Right renal pelvis (tissue), 4 donors: ENCODE data around the gene ZBTB14. TPM values are rescaled to one million over a fixed set of nuclear protein-coding genes. Genes with fewer than 3 reads are reported as not detected.

Experiments used
- DNase-seq, 4 donors: peaks; one replicate each; pipeline ENCODE4 v3.0.0-alpha.2; 2013; ENCODE audit warnings: low read depth in 4 of 4, low spot score in 3 of 4, missing footprints in 1 of 4
- polyA plus RNA-seq, 4 donors: library from polyadenylated mRNA; unstranded; fragments of 120-200 nt; gene quantifications; one replicate each; pipeline ENCODE4 v1.2.1, GENCODE V29; 2013; ENCODE audit not compliant: insufficient read length in 4 of 4

ZBTB14 gene
- polyA plus RNA-seq, 4 donors = 20.3 to 28.0 (median 25.9) TPM

DNA sequence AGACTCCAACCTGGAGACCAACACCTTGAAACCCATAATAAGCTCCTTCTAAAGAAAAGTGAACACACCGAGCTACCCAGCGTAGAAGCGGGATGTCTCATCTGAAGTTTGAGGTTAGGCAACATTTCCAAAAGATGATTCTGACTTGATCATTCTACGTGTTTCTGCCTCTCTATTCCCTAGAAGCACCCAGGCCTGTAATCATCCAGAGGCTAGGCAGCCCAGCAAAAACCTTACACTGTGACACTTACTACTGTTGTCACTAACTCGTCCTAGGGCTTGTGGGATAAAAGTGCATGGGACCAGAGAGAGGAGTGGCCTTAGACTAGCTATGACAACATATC lies 1.4 kb downstream of the ZBTB14 start:
- DNase-seq = no peak

DNA sequence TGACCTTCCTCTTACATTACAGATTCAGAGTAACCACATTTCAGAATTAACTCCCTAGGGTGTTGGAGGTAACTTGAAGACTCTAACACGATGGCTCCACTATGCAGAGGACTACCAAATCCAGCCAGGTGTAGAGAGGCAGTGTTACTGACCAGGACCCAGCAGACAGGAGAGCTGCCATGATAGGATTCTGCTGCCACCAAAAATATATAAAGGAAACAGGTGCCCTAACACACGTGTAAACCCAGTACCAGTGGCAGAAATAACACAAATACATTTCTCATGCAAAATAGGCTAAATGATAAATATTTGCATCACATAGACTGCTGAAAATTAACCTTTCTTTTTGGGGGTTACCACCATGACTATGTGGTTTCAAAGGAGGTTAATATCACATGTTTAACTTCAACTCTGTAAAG lies 7.0 kb downstream of the ZBTB14 start:
- DNase-seq = no peak

- no peak for DNase-seq
Measured at GRCh38 chr18:5287854-5288253, 7.7 kb downstream of the ZBTB14 start.

DNA sequence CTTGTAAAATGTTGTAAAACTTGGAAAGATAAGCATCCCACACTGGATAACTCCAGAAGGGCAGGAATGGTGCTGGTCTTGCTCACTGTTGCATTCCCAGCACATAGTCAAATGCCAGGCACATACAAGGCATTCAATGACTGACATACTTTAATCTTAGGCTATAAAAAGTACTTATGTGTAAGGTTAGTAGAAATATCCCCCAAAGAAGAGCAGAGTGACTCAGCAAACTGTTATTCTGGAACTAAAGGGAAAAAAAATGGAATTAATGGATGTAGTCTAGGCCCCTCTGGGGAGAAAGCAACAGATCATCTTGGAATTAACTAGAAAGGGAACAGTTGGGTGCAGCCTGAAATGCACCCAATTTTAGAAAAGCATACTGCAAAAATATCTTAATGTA lies 9.0 kb downstream of the ZBTB14 start:
- DNase-seq = no peak

GRCh38 chr18:5285326-5285725 lies 10.2 kb downstream of the ZBTB14 start:
- no peak for DNase-seq

GRCh38 chr18:5284808-5285207 lies 10.7 kb downstream of the ZBTB14 start:
- DNase-seq = no peak

- no peak for DNase-seq
Measured at GRCh38 chr18:5282770-5283169, 12.8 kb downstream of the ZBTB14 start.

DNA sequence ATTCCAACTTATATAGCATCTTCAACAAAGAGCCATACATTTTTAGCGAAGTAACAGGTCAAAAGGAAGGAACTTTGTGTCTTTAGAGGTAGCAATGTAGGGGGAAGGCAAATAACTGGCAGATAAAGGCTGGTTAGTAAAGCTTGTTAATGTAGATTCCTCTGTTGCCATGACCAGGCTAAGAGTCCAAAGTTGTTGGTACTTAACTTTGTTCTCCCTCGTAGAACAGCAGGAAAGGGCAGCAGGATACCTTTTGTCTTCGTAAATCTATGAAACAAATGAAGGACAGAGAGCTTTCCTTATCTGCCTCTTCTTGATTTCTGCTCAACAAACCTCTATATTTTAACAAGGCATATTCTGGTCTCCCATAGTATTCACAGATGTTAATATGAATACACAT lies 18.6 kb downstream of the ZBTB14 start:
- DNase-seq = no peak

DNA sequence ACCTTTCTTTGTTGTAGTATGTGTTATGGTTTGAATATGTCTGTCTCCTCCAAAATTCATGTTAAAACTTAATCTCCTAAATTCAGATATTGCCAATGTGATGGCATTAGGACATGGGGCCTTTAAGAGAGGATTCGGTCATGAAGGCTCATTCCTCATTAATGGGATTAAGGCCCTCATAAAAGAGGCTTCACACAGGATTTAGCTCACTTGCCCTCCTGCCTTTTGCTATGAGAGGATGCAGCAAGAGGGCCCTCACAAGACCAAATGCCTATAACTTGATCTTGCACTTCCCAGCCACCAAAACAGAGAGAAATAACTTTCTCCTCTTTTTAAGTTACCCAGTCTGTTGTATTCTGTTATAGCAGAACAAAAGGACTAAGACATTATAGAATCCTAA lies 19.7 kb downstream of the ZBTB14 start:
- no peak for DNase-seq

GRCh38 chr18:5268874-5269273 lies 26.7 kb downstream of the ZBTB14 start:
- no peak for DNase-seq

DNA sequence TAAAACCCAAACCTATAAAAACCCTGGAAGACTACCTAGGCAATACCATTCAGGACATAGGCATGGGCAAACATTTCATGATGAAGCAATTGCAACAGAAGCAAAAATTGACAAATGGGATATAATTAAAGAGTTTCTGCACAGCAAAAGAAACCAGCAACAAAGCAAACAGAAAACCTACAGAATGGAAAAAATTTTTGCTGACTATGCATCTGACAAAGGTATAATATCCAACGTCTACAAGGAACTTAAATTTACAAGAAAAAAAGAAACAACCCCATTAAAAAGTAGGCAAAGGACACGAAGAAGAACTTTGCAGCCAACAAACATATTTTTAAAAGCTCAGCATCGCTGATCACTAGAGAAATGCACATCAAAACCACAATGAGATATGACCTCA lies 28.8 kb downstream of the ZBTB14 start:
- no peak for DNase-seq

DNA sequence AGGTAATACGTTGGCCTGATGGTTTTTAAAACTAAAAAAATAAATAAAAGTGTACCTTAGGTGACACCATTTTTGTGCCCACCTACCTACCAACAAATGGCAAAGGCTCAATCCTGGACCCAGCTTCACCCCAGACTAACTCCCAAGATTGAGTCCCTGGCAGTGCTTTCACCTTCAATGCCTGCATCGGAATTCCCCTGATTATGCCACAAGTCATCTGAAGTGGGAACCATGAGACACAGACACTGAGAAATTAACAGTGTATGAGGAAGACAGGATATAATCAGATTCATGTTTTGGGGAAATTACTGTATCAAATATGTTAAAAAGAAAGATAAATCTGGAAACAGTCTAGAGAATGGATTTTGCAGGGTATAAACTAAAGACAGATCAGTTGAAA lies 41.6 kb downstream of the ZBTB14 start:
- no peak for DNase-seq

GRCh38 chr18:5251117-5251516 lies 44.4 kb downstream of the ZBTB14 start:
- no peak for DNase-seq

- DNase-seq = no peak
Measured at GRCh38 chr18:5250603-5251002, 44.9 kb downstream of the ZBTB14 start.

DNA sequence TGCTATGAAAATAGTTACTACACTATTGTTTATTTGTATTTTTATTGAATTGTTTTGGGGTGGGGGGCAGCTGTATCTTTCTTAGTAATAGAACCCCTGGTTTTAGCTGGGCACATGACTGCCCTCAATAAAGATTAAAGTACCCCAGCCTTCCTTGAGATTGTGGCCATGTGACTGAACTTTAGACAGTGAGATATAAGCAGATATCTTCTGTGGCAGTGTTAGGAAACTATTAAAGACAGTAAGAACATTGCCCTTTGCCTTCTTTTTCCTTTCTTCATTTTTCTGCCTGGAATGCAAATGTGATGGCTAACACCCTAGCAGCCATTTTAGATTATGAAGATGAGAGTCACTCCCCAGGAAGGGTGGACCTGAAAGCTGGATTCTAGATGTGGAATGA lies 50.6 kb downstream of the ZBTB14 start:
- no peak for DNase-seq

DNA sequence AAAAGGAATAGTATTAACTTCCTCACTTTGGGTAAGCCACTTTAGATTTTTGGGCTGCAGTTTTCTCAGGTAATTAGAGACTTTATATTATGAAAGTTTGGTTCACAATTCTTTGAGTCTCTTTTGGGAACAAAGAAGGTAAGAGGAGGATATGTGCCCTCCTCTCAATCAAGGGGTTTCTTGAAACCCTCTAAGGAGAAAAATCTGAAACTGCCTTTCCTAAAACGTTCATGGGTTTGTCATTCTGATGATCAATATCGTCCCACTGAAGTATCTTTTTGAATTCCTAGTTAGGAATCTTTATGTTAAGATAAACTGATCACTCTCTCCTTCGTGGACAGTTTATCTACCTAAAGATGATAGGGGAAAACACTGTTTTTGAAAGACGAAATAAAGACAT lies 56.1 kb downstream of the ZBTB14 start:
- DNase-seq = no peak

Other genes starting within 250 kb of the ZBTB14 start
- under 1 TPM in 1 of 4 donors, not detected in 3; 0.34 TPM for gene AKAIN1, start 98.5 kb downstream of the ZBTB14 start, polyA plus RNA-seq
- gene EPB41L3, start 248.3 kb upstream of the ZBTB14 start, polyA plus RNA-seq = 10 to 100 TPM; 58.4 to 63.6 (median 60.0) TPM